Activated CD4-positive, alpha-beta T cell treated with anti-CD3 and anti-CD28 coated beads for 4 hours (primary cell): ENCODE measurements around the gene RASD1.

Source experiments
- DNase-seq, 2 donors: peaks; one replicate each; pipeline ENCODE4 v3.0.0-alpha.2; 2020

RASD1 gene

DNA sequence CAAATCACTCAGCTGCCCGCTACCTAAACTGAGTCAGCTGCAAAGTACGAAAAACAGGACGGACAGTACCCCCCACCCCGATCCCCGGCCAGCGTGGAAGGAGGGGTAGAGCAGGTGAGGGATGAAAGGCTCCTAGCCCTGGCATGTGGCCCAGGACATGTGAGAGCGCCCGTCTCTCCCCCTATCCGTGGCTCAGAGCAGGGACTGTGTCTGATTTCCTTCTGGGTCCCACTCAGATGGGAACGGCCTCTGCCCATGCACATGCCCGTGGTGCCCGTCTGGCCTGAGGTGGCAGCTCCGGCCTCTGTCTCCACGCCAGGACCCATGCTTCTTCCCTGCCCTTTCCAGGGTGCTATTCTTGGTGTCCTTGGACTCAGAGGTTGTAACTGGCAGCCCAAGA is 30.2 kb upstream of the RASD1 start:
- DNase-seq, result no peak

DNA sequence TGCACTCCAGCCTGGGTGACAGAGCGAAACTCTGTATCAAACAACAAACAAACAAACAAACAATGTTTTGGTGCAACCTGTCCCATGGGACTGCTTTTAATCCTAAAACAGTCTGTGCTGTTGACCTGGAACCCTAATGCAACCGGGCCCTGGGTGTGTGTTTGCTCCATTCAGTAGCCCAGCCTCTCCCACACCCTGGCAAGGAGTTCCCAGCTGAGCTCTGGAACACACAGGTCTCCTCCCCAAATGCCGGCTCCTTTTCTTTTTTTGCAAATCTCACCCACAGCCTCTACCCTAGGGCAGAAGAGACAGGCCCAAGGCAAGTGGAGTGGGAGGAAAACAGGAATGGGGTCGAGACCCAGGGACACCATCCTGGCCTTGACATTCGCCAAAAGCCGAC is 29.8 kb upstream of the RASD1 start:
- no peak for DNase-seq

DNA sequence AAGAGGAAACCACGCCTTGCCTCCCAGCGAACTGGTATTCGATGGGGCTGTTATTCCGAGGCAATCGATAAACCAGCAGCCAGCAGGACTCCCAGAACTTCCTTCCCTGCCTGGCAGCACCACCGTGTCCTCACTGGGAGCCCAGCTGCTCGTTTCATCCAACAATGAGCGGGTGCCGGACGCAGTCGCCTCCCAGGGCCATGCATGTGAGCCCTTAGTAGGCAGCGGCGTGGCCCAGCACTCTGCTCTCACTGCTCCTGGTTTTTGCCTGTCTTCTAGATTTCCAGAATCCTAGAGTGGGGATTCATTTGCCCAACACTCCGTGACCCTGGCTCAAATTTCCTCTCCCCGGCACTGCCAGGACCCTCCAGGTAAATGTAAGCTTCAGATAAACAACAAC is 29.1 kb upstream of the RASD1 start:
- DNase-seq, result no peak

DNA sequence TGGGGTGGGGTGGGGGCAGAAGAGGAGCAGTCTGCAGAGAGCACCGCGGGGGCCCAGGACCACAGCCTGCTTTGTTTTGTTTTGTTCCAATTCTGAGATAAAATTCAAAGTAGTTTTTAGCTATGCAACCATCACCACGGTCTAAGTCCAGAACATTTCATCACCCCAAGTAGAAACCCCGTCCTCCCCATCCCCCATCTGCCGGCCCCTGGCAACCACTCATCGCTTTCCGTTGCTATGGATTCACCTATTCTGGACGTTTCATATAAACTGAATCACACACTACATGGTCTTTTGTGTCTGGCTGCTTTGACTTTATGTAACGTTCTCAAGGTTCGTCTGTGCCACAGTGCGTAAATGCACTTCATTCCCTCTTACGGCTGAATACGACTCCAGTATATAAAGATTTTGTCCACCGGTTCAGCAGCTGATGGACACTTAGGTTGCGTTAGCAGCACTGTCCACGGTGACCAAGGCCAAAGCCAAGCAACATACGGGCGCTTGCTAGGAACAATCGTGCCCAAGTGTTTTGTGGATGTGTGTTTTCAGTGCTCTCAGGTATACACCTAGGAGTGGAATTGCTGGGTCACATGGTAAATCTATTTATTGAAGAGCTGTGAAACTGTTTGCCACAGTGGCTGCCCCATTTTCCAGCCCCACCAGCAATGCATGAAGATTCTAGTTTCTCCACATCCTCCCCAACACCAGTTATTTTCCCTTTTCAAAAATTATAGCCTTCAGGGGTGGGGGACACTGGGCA is 27.7 kb upstream of the RASD1 start:
- DNase-seq, result no peak

DNA sequence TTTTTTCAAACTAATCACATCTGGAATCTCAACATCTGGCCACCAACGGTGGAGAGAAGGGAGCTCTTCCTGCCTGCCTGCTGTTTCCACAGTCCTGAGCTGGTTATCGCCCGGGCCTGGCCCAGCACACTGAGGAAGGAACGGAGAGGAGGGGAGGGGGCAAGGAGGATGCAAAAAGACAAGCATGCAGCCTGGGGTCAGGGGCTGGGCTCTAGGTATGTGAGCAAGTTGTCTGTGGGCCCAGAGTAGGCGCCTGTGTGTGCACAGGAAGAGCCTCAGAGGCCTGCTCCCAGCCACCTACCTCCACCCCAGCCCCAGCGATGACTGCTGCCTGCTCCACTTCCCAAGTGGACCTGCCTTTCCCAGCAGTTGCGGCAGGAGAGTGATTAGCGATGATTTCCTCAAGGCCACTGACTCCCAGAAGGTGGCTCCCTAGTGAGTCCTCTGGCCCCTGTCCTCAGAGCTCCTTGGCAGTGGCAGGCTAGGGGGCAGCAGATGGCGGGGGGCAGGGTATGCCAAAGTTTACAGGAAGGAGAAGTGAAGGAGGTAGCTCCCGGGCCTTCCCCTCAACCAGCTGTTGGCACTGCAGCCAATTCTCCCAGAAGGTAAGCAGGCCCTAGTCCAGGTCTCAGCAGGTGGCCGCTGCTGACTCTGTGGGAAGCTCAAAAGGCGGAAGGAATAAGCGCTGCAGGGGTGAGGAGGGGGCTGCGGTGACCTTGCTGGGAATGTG is 27.0 kb upstream of the RASD1 start:
- DNase-seq, result no peak

DNA sequence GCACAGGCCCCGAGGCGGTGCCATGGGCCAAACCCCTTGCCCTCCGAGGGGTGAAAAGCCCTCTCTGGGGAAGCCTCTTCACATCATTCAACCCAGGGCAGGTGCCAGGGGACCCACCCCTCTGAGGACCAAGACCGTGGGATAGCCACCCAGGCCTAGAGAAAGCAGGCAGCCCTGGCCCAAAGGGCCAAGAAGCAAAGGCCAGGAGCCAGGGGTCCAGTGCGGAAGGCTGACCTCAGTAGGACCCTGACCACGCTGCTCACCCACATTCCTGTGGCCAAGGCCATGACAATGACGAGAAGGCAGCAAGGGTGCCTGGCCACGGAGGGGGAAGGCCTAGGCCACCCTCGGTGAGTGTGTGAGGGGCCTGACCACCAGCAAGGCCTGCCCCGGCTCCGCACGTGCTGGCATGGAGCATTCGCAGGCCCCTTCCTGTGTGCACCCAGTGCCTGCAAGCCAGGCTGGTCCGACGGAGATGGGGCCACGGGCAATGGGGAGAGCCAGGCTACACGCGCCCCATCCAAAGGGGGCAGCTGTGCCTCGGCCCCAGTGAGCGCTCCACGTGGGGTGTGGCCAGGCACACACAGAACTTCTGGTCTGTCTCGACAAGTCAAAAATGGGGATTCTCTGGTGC is 24.5 kb upstream of the RASD1 start:
- DNase-seq, result no peak

DNA sequence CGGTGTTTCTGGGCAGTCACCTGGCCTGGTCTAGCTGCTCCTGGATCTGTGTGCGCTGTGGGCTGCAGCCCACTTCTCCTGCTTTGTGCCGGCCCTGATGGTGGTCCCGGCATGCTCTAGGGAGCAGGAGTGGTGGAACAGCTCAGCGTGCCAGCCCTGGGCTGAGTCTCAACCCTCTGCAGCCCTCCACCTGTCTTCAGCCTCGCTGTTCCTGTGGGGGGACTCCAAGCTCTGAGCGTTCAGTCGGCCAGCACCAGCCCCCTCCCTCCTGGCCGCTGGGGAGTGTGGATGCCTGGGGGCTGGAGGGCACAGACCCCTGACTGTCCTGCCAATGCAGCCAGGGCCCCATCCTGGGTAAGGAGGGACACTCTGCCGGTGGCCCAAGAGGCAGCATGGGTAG is 23.7 kb upstream of the RASD1 start:
- DNase-seq, result no peak

DNA sequence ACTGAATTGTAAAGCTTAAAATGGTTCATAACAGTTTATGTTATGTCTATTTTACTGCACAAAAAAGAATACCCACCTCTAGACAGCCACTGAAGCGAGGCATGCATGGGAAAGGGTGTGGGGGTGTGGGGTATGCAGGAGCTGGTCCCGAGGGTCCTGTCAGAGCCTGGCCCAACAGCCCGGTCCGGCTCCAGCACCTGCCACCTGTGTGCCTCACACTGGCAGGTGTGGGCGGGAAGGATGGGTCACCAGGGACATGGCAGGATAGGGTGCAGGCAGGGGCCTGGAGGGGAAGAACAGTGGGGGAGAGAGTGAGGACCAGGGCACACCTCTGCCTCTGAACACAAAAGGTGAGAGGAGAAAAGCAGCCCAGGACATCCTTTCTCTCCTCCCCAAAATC is 22.8 kb upstream of the RASD1 start:
- DNase-seq, result no peak

DNA sequence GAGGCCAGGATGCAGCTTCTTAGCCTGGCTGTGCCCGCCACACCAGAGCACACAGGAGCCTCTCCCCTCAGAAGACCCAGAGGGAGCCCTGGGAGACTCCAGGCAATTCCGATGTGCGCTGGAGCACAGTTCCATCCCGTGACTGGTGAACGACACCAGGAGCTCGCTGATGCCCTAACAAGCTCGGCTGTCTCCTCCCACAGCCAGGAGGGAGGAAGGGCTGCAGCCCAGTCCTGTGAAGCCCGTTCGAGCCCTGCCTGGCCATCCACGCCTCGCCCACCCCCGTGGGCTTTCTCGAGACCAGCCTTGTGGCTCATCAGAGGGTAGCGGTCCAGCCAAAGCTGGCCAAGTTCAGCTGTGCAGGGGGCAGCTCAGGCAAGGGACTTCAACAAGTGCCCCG is 21.8 kb upstream of the RASD1 start:
- DNase-seq, result no peak

DNA sequence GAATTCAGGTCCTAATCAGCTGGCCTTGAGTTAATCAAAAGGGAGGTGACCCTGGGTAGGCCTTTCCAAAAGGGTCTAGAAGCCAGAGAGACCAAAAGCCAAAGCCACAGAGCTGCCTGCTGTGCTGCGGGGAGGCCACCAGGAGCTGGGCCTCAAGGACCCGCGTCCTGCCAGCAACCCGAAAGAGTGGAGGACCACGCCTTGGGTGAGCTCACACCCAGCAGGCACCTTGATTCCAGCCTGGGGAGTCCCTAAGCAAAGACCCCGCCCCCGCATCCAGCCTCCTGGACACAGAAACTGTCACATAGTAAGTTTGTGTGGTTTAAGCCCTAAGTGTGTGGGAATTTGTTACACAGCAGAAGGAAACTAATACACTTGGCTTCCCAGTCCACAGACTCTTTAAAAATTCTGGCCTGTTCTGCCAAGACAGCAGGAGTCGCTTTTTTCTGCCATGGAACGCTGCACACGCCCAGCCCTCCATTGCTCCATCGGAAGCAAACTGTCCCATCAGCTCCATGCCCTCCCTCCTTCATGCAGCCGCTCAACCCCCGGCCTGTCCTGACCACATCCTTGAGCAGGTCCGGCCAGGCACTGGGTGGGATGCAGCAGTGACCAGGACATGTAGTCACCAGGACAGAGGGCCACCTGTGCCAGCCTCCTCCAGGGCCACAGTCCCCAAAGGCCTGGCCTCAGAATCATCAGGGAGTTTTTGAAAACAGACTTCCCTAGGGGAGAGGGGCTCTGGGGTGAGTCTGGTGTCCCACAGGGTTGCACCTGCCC is 20.9 kb upstream of the RASD1 start:
- DNase-seq, result no peak

DNA sequence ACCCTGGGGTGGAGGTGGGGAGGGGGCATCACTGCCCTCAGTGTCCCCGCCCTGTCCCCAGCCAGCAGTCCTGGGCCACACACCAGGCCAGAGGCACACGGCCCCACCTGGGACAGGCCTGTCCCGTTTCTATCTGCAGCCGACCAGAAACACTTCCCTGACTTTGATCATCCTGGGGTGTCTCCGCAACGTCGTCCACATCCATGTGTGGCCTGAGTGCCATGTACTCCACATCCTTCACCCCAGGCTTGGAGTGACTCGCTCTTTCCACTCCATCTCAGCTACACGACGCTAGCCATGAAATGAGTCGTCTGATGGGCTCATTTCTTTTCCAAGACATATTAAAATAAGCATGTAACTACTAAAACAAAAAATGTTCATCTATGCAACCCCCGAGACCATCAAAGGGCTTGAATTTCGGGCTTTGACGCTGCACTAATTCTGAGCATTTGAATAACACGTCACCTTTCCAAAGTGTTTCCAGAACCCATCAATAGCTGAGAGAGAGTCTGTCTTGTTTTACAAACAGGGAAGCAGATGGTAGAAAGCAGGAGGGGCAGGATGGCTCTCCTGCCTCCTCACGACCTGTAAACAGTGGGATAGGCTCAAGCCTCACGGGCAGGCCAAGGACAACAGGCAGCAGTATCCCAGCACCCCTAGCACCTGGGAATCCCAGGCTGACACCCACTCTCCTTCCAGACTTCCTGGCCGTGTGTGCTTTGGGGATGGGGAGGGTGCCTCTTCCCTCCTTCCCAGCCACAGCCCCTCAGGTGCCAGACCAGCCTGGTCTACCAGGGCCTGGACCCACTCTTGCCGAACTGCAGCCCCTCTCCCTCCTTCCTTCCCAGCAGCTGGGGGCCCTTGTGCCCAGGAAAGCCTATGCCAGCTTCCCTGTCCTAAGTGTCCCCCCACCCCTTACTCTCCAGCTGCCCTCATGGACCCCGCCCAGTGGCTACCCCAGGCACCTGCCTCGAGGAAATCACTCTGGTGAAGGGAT is 20.0 kb upstream of the RASD1 start:
- DNase-seq, result no peak

DNA sequence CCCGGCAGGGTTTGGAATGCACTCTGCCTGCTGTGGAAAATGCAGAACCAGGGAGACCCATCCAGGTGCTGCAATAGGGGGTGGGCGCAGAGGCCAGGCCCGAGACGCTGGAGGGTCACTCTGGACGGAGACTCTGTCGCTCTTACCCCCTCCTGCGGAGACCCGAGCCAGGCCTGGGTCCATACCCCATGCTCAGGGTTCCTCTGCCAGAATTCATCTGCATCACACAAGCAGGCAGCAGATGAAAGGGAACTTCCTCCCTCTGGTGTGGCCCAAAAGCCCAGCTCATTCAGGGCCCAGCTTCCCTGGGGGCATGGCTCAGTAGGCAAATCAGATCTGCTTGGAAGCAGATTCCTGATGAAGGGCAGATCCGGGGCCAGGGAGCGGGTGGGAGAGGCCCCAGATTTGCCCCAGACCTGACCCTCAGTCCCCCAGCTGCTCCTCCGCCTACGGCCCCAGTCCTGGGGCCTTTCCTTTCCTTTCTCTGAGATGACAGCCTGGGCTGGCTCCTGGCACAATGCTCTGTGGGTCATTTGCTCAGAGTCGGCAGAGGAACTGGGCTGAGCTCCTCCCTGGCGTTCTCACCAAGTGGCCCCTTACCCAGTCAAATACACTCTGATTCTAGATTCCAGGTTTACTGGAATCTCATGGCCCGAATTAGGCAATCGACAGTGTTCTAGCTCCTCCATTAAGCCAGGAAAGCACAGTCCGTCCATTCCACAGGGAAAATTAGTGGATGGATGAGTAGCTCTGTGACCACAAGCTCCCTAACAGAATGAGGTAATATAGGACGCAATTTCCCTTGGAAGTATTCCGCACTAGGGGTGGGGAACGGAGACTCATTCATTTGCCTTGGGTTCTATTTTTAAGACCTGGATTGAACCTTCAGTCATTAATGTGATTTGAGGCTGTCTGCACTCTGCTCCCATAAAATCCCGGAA is 19.1 kb upstream of the RASD1 start:
- DNase-seq, result no peak

DNA sequence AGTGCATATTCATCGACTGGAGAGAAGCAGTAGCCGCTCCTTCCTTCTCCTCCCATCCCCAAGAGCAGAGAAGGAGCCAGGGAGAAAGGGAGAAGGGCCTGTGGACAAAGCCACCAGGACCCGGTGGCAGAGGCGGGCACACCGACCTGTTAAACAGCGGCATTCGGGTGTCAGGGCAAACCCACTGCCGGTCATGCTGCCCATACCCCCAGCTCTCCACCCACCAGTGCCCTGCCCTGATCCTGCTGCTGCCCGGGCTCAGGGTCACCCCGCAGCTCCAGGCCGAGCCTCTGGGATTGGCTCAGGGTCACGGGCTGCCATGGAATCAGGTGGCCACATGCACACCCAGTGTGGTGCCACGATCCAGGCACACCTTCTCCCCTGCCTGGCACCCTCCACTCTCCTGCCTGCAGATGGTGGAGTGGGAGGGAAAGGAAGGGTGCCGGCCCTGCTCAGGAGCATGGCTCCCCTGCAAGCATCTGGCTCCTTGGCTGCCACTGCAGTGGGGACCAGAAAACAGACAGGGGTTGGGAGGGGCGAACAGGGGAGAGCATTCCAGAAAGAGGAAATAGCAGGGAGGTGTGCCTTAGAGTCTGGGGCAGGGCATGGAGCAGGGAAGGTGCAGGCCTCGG is 18.3 kb upstream of the RASD1 start:
- no peak for DNase-seq

DNA sequence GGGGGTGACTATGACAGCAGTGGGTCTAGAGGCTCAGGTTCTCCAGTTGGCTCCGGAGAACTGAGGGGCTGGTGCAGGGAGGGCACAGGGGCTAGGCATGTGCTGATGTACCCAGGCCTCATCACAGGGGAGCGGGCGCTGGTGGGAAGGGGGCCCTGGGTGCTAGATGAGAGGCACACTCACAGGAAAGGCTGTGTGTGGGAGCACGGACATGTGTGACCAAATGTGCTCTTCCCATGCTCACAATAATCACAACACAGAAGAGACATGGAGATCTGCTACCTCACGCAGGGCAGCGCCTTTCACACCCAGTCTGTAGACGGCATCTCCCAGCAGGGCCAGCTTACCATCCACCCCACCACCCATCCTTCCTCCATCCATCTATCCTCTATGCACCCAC is 17.4 kb upstream of the RASD1 start:
- no peak for DNase-seq

DNA sequence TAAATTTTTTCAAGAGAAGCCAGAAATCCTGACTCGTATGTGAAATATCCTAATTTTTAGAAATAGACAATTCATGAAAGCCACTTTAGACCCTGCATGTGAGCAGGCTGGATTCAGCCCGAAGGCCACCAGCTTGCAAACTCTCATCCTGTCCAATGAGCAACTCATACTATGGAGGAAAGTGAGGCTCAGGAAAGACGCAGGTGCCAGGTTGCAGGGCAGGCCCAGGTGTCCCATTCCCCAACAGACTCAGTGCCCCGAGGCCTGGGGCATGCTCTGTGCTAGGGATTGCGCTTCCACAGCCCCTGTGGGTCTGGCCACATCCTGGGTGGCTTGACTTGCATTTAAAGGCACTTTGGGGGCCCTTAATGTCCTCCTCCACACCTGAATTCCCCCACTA is 16.7 kb upstream of the RASD1 start:
- DNase-seq, result no peak

DNA sequence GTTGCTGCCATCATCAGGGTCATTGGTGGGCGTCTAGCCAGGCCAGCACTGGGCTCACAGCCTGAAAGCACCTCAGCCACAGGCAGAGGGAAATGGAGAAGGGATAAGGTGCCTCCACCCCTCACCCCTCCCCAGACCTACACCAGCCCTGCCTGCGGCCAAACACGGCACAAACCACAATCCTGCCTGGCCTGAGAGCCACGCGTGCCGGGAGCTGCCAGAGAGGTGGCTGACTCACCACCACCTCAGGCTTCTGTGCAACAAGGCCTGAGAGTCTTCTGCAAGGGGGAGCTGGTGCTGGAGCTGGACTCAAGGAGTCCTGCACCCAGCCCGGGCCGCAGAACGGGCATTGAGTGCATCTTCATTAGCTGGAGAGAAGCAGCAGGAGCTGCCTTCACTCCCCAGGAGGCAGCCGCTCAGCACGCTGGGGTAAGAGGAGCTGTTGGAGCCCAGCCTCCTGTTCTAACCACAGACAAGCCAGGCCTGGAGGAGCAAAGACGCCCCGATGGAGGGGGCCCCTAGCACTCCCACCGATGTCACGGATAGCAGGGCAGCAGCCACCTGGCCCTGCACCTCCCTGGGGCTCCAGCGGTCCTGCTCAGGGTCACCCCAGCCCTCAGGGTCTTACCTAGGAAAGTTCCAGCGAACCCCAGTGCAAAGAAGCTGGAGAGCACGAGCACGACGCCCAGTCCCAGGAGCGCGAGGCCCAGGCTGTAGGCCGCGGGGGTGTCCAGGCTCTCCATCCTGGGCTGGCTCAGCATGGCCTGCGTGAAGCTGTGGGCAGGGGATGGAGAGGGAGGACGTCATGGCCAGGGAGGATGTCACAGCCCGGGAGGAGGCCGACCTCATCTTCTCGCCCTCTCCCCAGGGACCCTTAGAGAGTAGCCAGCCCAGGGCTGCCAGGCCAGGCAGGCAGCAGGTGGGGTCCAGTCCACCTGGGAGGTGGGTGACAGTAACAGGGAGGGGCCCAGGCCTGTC is 16.0 kb upstream of the RASD1 start:
- no peak for DNase-seq

DNA sequence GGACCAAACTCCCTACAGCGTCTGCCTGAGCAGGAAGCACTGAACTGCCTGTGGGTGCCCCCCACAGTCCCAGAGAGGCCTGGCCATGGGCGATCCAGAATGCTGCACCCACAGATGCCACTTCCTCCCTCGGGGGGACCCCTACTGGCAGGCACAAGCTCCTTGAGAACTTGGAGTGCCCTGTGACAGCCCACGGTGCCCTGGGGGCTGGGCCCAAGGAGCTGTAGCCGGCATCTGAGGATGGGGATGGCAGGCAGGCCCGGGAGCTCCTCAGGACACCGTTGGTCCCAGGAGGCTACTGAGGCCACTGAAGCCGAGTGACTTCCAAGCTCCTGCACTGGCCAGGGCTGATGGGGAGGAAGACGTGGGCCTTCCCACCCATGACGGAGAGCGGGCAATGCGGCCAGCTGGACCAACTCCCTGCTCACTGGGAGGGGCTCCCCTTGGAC is 15.1 kb upstream of the RASD1 start:
- no peak for DNase-seq

DNA sequence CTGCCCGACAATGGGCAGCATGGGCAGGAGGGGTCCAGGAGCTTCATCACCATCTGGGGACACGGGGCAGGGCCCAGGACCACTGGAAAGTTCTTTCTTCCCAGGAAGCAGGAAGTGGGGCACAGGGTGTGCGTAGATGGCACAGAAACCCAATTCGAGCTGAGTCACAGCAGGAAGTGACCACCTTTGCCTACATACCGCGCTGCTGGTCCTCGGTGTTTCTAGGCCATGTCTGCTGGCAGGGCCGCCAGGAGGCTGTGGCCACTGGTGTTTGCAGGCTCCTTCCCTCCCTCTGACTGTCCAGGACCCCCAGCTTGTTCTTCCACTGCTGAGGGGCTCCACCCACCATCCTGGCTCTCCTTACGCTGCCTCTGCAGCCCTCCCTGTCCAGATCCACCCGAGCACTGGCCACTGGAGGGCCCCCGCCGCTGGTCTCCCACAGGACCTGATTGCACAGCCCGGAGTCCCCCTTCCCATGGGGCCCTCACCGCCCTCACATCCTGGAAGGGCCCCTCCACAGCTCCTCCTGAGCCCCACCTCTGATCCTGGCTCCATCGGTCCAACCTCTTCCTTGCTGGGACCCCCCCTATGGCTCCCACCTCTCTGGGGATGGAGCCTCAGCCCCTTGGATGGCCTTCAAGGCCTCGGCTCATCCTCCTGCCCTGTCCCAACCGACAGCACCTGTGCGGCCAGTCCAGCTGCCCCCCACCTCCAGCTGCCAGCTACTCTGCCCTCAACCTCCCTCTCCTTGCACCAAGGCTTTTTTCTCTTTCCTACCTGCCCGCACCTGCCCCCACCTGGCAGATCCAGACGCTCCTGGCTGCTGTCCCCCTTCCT is 14.5 kb upstream of the RASD1 start:
- DNase-seq, result no peak
